DOHH2 (cell line): ENCODE data around the gene LUZP1.

Experiments used
- CTCF ChIP-seq: fragments of 200-600 bp; sonication (generic); IDR thresholded peaks from one replicate; pipeline ENCODE4 v1.5.1; 2014; ENCODE audit warnings: antibody characterized with exemption, mild to moderate bottlenecking, low read depth, low read length; ENCODE audit not compliant: poor library complexity, severe bottlenecking
- EZH2phosphoT487 ChIP-seq: fragments of 200-600 bp; sonication (generic); IDR thresholded peaks from 2 replicates; pipeline ENCODE4 v1.6.1; 2017; ENCODE audit warnings: borderline replicate concordance, mild to moderate bottlenecking, antibody characterized with exemption, low read length, moderate library complexity, mixed read lengths

- TF ChIP-seq CTCF (no peak), EZH2phosphoT487 (no peak)
Measured at GRCh38 chr1:23135268-23135667, 33.4 kb downstream of the LUZP1 start.
